Body of pancreas (tissue), 4 donors: Measurements from ENCODE around the gene EN1. TPM values are rescaled to one million over a fixed set of nuclear protein-coding genes. Genes with fewer than 3 reads are reported as not detected.

Experiments used
- ATAC-seq: fragments of 150-250 bp; one replicate; pipeline ENCODE4 v1.9.1; 2016
- DNase-seq, 4 donors: peaks; one replicate each; pipeline ENCODE4 v3.0.0-alpha.2; 2019
- H3K27ac ChIP-seq, 4 donors: fragments of 200-600 bp; sonication (generic); 1 replicate in 3 of 4; 2 replicates in 1 of 4; pipeline versions ENCODE4 v1.5.1 to v1.6.1; 2016 to 2019; ENCODE audit warnings: mild to moderate bottlenecking in 1 of 4, mixed read lengths in 1 of 4, moderate library complexity in 1 of 4
- H3K27me3 ChIP-seq, 2 donors: fragments of 200-600 bp; sonication (generic); one replicate each; pipeline ENCODE4 v1.6.0; 2016; ENCODE audit warnings: mild to moderate bottlenecking in 1 of 2
- H3K36me3 ChIP-seq, 2 donors: fragments of 200-600 bp; sonication (generic); replicated peaks in 1 of 2; 2 replicates each; pipeline ENCODE4 v1.5.1; 2016; ENCODE audit warnings: low read depth in 2 of 2; ENCODE audit not compliant: insufficient read depth in 1 of 2
- H3K4me1 ChIP-seq: fragments of 200-600 bp; sonication (generic); one replicate; pipeline ENCODE4 v1.6.0; 2016
- H3K4me3 ChIP-seq, 2 donors: fragments of 200-600 bp; sonication (generic); 1 replicate in 1 of 2; 2 replicates in 1 of 2; pipeline ENCODE4 v1.5.1; 2016 to 2019
- H3K9me3 ChIP-seq, 3 donors: fragments of 200-600 bp; sonication (generic); 1 replicate in 2 of 3; 2 replicates in 1 of 3; pipeline ENCODE4 v1.5.1; 2016
- POLR2A ChIP-seq, 3 donors: fragments of 450-650 bp; IDR thresholded peaks; one replicate each; pipeline ENCODE4 v1.6.1; 2016; ENCODE audit warnings: antibody characterized with exemption in 3 of 3, mild to moderate bottlenecking in 2 of 3
- WGBS, 2 donors: methylation state at CpG; one replicate each; pipeline ENCODE4 v1.1.5; 2017; 5-methylcytosine and 5-hydroxymethylcytosine counted together
- intact Hi-C: fragments of 100-400 bp; cut with DNase I; formaldehyde crosslinking; loops from one replicate; pipeline ENCODE4 v1.15.1; 2023
- total RNA-seq, 2 donors: library from RNA; depleted of rRNA; stranded (reverse); fragments of >200 nt; gene quantifications; one replicate each; pipeline ENCODE4 v1.1.0, GENCODE V29; 2016
- TF ChIP-seq, protein P1 (sequence below), 7 experiments: fragments of 450-650 bp in 4 of 7; fragments of 200-600 bp in 3 of 7; sonication (generic) in 3 of 7; IDR thresholded peaks; one replicate each; pipeline ENCODE4 v1.5.1; 2016 to 2019; ENCODE audit warnings: antibody characterized with exemption in 7 of 7

EN1 gene
- total RNA-seq, 2 donors from 2014 or later = not detected

GRCh38 chr2:118816669-118817068 is 30.8 kb downstream of the EN1 start:
- TF ChIP-seq POLR2A (IDR thresholded peaks at IDR 0.05) = no peak
- TF ChIP-seq, protein P1, sequence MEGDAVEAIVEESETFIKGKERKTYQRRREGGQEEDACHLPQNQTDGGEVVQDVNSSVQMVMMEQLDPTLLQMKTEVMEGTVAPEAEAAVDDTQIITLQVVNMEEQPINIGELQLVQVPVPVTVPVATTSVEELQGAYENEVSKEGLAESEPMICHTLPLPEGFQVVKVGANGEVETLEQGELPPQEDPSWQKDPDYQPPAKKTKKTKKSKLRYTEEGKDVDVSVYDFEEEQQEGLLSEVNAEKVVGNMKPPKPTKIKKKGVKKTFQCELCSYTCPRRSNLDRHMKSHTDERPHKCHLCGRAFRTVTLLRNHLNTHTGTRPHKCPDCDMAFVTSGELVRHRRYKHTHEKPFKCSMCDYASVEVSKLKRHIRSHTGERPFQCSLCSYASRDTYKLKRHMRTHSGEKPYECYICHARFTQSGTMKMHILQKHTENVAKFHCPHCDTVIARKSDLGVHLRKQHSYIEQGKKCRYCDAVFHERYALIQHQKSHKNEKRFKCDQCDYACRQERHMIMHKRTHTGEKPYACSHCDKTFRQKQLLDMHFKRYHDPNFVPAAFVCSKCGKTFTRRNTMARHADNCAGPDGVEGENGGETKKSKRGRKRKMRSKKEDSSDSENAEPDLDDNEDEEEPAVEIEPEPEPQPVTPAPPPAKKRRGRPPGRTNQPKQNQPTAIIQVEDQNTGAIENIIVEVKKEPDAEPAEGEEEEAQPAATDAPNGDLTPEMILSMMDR (IDR thresholded peaks at IDR 0.05) = no peak
- no peaks in the 10 kb centered on the region for H3K4me1 ChIP-seq
- no peak overlapping the region for H3K4me3 ChIP-seq
- no peaks in the 10 kb centered on the region for H3K36me3 ChIP-seq
- no peak for ATAC-seq
- H3K27me3 ChIP-seq = no peaks in the 10 kb centered on the region
- WGBS, 2 donors = 72 to 79% methylated on average over 4 of the region's 4 CpGs
- H3K27ac ChIP-seq = no peak overlapping the region
- intact Hi-C loops = no loop called here
- no peaks in the 10 kb centered on the region for H3K9me3 ChIP-seq
- DNase-seq = no peak

DNA sequence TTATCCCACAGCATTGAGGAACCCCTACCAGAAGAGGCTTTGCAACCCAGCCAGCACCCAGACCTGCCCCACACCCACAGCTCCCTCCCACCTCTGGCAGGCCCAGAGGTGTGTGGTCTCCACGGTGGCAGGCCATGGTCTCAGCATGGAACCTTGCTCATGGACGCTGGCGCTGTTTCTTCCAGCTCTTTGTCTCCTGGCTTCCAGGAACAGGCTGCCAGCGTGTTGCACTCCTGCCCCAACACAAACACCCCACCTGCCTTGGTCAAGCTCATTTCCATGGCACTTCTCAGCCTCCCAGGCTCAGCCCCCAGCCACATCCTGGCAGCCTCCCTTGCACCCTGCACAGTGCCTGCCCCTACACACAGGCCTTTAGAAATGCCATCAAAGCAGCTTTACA is 31.7 kb downstream of the EN1 start:
- DNase-seq (no peak), ATAC-seq (no peak)
- intact Hi-C loops = no loop called here
- Histone ChIP-seq H3K36me3 (no peaks in the 10 kb centered on the region), H3K4me3 (no peak overlapping the region), H3K9me3 (no peaks in the 10 kb centered on the region), H3K27me3 (no peaks in the 10 kb centered on the region), H3K27ac (no peak overlapping the region), H3K4me1 (no peaks in the 10 kb centered on the region)
- WGBS, 2 donors = 82 to 93% methylated on average over 4 of the region's 4 CpGs
- TF ChIP-seq POLR2A (IDR thresholded peaks at IDR 0.05) = no peak
- TF ChIP-seq, protein P1 (IDR thresholded peaks at IDR 0.05) = no peak

- ATAC-seq (no peak), DNase-seq (no peak)
- Histone ChIP-seq H3K4me3 (no peak overlapping the region), H3K36me3 (no peaks in the 10 kb centered on the region), H3K4me1 (no peaks in the 10 kb centered on the region), H3K27me3 (no peaks in the 10 kb centered on the region), H3K27ac (no peak overlapping the region), H3K9me3 (no peaks in the 10 kb centered on the region)
- TF ChIP-seq POLR2A (IDR thresholded peaks at IDR 0.05) = no peak
- TF ChIP-seq, protein P1 (IDR thresholded peaks at IDR 0.05) = no peak
- intact Hi-C loops = no loop called here
- 86 to 89% methylated on average over 7 of the region's 7 CpGs for WGBS, 2 donors
Observed at GRCh38 chr2:118815314-118815713, 32.1 kb downstream of the EN1 start.

DNA sequence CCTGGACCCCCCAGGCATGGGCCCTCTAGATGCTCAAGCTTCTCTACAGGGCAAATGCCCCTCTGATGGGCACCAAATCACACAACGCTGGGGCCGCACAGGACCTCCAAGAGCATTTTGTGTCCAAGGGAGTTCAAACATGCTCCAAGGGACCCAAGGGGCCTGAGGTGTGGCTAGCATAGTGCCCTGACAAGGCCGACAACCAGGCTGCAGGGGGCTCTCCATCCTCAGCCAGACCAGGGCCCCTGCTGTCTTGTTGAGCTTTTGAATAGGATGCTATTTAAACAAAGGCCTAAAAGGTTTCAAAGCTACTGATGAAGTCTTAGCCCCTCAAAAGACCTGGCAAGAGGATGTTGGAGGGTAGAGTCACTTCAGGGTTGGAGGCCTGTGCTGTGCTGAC is 33.1 kb downstream of the EN1 start:
- Histone ChIP-seq H3K27me3 (no peaks in the 10 kb centered on the region), H3K4me1 (no peaks in the 10 kb centered on the region), H3K36me3 (no peaks in the 10 kb centered on the region), H3K9me3 (no peaks in the 10 kb centered on the region), H3K27ac (no peak overlapping the region), H3K4me3 (no peak overlapping the region)
- no peak for DNase-seq
- 67 to 78% methylated on average over 1 to 3 of the region's 3 CpGs for WGBS, 2 donors
- ATAC-seq = no peak
- intact Hi-C loops = no loop called here
- TF ChIP-seq POLR2A (IDR thresholded peaks at IDR 0.05) = no peak
- TF ChIP-seq, protein P1 (IDR thresholded peaks at IDR 0.05) = no peak

GRCh38 chr2:118813601-118814339 is 33.7 kb downstream of the EN1 start:
- no peaks in the 10 kb centered on the region for H3K4me1 ChIP-seq
- ATAC-seq (no peak), DNase-seq (no peak)
- no peak overlapping the region for H3K27ac ChIP-seq
- intact Hi-C loops = no loop called here
- no peaks in the 10 kb centered on the region for H3K27me3 ChIP-seq
- WGBS, 2 donors = 49 to 57% methylated on average over 13 of the region's 13 CpGs
- H3K36me3 ChIP-seq = no peaks in the 10 kb centered on the region
- H3K9me3 ChIP-seq = no peaks in the 10 kb centered on the region
- no peak for TF ChIP-seq POLR2A (IDR thresholded peaks at IDR 0.05)
- TF ChIP-seq, protein P1 (IDR thresholded peaks at IDR 0.05) = no peak
- no peak overlapping the region for H3K4me3 ChIP-seq
